ENCODE results near the gene RAB10. TPM values are rescaled to one million over a fixed set of nuclear protein-coding genes. Genes with fewer than 3 reads are reported as not detected.

The RAB10 gene
- polyA plus RNA-seq, 1 donor (not counting 4 experiments of a cell fraction or from before 2014, with no cell fraction given) = 252 TPM

DNA sequence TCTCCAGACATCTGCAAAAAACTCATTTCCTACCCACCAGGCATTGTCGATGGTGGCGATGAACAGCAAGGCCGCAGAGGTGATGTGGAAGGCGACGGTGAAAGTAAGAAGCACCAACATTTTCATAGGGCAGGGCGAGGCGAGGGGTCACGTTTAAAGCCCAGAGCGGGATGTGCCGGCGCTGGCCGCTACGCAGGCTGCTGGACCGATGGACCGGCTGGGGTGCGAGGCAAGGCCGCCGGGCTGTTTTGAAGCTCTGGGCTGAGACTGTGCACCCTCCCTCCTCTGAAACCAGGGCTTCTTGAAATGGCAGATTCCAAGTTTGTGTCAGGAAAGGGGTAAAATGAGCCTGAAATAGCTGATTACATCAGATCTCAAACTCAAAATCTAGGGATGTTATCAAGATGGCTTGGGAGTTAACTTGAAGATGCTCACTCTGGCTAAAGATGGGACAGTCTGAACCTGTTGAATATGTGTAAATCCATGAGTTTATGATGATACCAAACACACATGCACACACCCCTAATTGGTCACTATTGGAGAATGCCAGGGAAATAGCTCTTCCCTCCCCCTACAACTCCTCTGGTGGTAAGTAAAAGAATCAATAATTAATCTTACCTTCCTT, 107.4 kb downstream of the RAB10 start:
- dilution Hi-C loops (cut with MboI; ENCODE audit: extremely low pct_ligation_motif_present, low sequenced_read_pairs) = no loop called here
- Histone ChIP-seq H2AFZ (ENCODE audit: control insufficient read depth, low read length) (no peak overlapping the region), H3K4me3 (ENCODE audit: control insufficient read depth in 2 of 3, extremely low read depth in 1 of 3, insufficient read depth in 2 of 3, low read depth in 1 of 3, low read length in 3 of 3) (no peak overlapping the region), H3K4me2 (ENCODE audit: control insufficient read depth, extremely low read depth, insufficient read depth, low read depth, low read length) (no peak overlapping the region), H4K20me1 (ENCODE audit: control insufficient read depth, extremely low read depth, insufficient read depth, low read length) (no peaks in the 10 kb centered on the region), H3K36me3 (ENCODE audit: control insufficient read depth in 2 of 2, extremely low read depth in 1 of 2, insufficient read depth in 2 of 2, low read length in 2 of 2) (peaks cover 2 to 5% of the 10 kb centered on the region in 2 experiments), H3K27me3 (ENCODE audit: control insufficient read depth, extremely low read depth, insufficient read depth, low read length) (no peaks in the 10 kb centered on the region), H3K27ac (ENCODE audit: control insufficient read depth, insufficient read depth, low read length) (no peak overlapping the region), H3K9me3 (ENCODE audit: control insufficient read depth, low read depth, low read length) (no peaks in the 10 kb centered on the region), H3K9me1 (ENCODE audit: control insufficient read depth, extremely low read depth, insufficient read depth, low read length) (no peaks in the 10 kb centered on the region), H3K9ac (ENCODE audit: control insufficient read depth, extremely low read depth, insufficient read depth, low read length) (no peak overlapping the region), H3K4me1 (ENCODE audit: control insufficient read depth, extremely low read depth, insufficient read depth, low read length) (peaks cover 4% of the 10 kb centered on the region), H3K79me2 (ENCODE audit: control insufficient read depth, insufficient read depth, low read length) (no peaks in the 10 kb centered on the region)
- DNase-seq (ENCODE audit: low read depth, low spot score) (no peak), FAIRE-seq (no peak)
- TF ChIP-seq EZH2 (IDR thresholded peaks at IDR 0.05; ENCODE audit: low read length) = no peak
- TF ChIP-seq, protein P1, sequence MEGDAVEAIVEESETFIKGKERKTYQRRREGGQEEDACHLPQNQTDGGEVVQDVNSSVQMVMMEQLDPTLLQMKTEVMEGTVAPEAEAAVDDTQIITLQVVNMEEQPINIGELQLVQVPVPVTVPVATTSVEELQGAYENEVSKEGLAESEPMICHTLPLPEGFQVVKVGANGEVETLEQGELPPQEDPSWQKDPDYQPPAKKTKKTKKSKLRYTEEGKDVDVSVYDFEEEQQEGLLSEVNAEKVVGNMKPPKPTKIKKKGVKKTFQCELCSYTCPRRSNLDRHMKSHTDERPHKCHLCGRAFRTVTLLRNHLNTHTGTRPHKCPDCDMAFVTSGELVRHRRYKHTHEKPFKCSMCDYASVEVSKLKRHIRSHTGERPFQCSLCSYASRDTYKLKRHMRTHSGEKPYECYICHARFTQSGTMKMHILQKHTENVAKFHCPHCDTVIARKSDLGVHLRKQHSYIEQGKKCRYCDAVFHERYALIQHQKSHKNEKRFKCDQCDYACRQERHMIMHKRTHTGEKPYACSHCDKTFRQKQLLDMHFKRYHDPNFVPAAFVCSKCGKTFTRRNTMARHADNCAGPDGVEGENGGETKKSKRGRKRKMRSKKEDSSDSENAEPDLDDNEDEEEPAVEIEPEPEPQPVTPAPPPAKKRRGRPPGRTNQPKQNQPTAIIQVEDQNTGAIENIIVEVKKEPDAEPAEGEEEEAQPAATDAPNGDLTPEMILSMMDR (optimal IDR thresholded peaks at IDR 0.05 in 1 of 3, IDR thresholded peaks at IDR 0.05 in 1 of 3, conservative IDR thresholded peaks at IDR 0.05 in 1 of 3; ENCODE audit: extremely low read depth in 1 of 3, insufficient read depth in 2 of 3, low read length in 3 of 3) = no peak

DNA sequence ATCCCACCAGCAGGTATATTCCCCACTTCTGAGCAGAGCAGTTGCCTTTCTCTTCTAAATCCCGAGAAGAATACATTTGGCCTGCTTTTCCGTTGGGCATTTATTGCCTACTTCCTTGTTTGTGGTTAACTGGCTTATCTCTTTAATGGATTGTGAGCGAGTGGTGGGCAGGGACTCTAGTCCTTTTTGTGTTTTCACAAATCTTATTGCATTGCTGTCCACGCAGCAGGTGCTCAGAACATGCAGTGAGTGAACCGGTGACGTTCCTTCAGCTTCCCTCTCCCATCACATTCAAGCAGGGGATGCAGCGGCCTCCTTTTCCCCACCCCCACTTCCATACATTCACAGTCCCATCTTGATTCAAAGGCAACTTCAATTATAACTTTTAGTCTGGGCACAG, 110.1 kb downstream of the RAB10 start:
- Histone ChIP-seq H2AFZ (ENCODE audit: control insufficient read depth, low read length) (no peak overlapping the region), H3K27me3 (ENCODE audit: control insufficient read depth, extremely low read depth, insufficient read depth, low read length) (no peaks in the 10 kb centered on the region), H3K36me3 (ENCODE audit: control insufficient read depth in 2 of 2, extremely low read depth in 1 of 2, insufficient read depth in 2 of 2, low read length in 2 of 2) (no peaks in the 10 kb centered on the region), H3K27ac (ENCODE audit: control insufficient read depth, insufficient read depth, low read length) (no peak overlapping the region), H3K9ac (ENCODE audit: control insufficient read depth, extremely low read depth, insufficient read depth, low read length) (no peak overlapping the region), H4K20me1 (ENCODE audit: control insufficient read depth, extremely low read depth, insufficient read depth, low read length) (no peaks in the 10 kb centered on the region), H3K4me2 (ENCODE audit: control insufficient read depth, extremely low read depth, insufficient read depth, low read depth, low read length) (no peak overlapping the region), H3K79me2 (ENCODE audit: control insufficient read depth, insufficient read depth, low read length) (no peaks in the 10 kb centered on the region), H3K9me3 (ENCODE audit: control insufficient read depth, low read depth, low read length) (no peaks in the 10 kb centered on the region), H3K4me3 (ENCODE audit: control insufficient read depth in 2 of 3, extremely low read depth in 1 of 3, insufficient read depth in 2 of 3, low read depth in 1 of 3, low read length in 3 of 3) (no peak overlapping the region), H3K9me1 (ENCODE audit: control insufficient read depth, extremely low read depth, insufficient read depth, low read length) (no peaks in the 10 kb centered on the region), H3K4me1 (ENCODE audit: control insufficient read depth, extremely low read depth, insufficient read depth, low read length) (peaks cover 4% of the 10 kb centered on the region)
- DNase-seq (ENCODE audit: low read depth, low spot score) (no peak), FAIRE-seq (no peak)
- TF ChIP-seq, protein P1 (optimal IDR thresholded peaks at IDR 0.05 in 1 of 3, IDR thresholded peaks at IDR 0.05 in 1 of 3, conservative IDR thresholded peaks at IDR 0.05 in 1 of 3; ENCODE audit: extremely low read depth in 1 of 3, insufficient read depth in 2 of 3, low read length in 3 of 3) = no peak
- TF ChIP-seq EZH2 (IDR thresholded peaks at IDR 0.05; ENCODE audit: low read length) = no peak
- dilution Hi-C loops (cut with MboI; ENCODE audit: extremely low pct_ligation_motif_present, low sequenced_read_pairs) = no loop called here

Data from keratinocyte (primary cell).